AG04450 (cell line): Measurements from ENCODE around the gene EMC9. TPM values are rescaled to one million over a fixed set of nuclear protein-coding genes. Genes with fewer than 3 reads are reported as not detected.

Experiments used
- CTCF ChIA-PET: fragments of 300-600, 350-600 bp; formaldehyde crosslinking; extraction: SDS; loops from one replicate; lab custom pipeline; 2022; ENCODE audit warnings: antibody characterized with exemption, inconsistent platforms; lab: Charles Lee
- POLR2A ChIA-PET: fragments of 350-600 bp; formaldehyde crosslinking; extraction: SDS; loops from one replicate; lab custom pipeline; 2021; ENCODE audit warnings: antibody characterized with exemption, inconsistent platforms; lab: Yijun Ruan, JAX
- DNase-seq: peaks from one replicate; pipeline ENCODE4 v3.0.0-alpha.2; 2011; ENCODE audit warnings: low read depth, low spot score
- H3K27ac ChIP-seq: one replicate; pipeline ENCODE4 v1.5.1; 2012; ENCODE audit warnings: low read depth, low read length, control low read depth
- H3K27me3 ChIP-seq: one replicate; pipeline ENCODE4 v1.6.0; 2012; ENCODE audit warnings: low read length; ENCODE audit not compliant: control insufficient read depth, insufficient read depth
- H3K4me3 ChIP-seq: 2 replicates; pipeline ENCODE4 v1.5.1; 2011; ENCODE audit warnings: mild to moderate bottlenecking, low read depth, low read length, control low read depth
- H3K9me3 ChIP-seq: 2 replicates; pipeline ENCODE4 v1.5.1; 2012; ENCODE audit warnings: low read length; ENCODE audit not compliant: control insufficient read depth, insufficient read depth
- polyA plus RNA-seq: library from polyadenylated mRNA; depleted of rRNA; stranded (reverse); fragments of >200 nt; gene quantifications from 2 replicates; pipeline ENCODE4 v1.2.3, GENCODE V29; 2011
- TF ChIP-seq, protein P1 (sequence below): IDR thresholded peaks from 2 replicates; pipeline ENCODE4 v1.5.1; 2011; ENCODE audit warnings: low read depth, low read length, control low read depth, inconsistent platforms

The EMC9 gene
- polyA plus RNA-seq, 1 experiment, result 4.4 TPM

DNA sequence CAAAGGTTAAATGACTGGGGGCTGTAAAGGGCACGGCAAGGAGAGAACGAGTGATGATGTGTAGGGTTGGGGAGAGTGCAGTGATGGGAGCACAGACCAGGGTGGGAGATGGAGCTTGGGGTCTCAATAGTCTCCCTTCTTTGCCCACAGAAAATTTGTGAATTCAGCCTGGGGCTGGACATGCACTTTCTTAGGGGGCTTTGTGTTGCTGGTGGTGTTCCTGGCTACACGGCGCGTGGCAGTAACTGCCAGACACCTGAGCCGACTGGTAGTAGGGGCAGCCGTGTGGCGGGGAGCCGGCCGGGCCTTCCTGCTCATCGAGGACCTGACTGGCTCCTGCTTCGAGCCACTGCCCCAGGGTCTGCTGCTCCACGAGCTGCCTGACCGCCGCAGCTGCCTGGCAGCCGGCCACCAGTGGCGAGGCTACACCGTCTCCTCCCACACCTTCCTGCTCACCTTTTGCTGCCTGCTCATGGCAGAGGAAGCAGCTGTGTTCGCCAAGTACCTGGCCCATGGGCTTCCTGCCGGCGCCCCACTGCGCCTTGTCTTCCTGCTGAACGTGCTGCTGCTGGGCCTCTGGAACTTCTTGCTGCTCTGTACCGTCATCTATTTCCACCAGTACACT, 9.2 kb downstream of the EMC9 start:
- H3K9me3 ChIP-seq, result no peaks in the 10 kb centered on the region
- no peak for DNase-seq
- no peak overlapping the region for H3K27ac ChIP-seq
- no peak overlapping the region for H3K4me3 ChIP-seq
- TF ChIP-seq, protein P1, sequence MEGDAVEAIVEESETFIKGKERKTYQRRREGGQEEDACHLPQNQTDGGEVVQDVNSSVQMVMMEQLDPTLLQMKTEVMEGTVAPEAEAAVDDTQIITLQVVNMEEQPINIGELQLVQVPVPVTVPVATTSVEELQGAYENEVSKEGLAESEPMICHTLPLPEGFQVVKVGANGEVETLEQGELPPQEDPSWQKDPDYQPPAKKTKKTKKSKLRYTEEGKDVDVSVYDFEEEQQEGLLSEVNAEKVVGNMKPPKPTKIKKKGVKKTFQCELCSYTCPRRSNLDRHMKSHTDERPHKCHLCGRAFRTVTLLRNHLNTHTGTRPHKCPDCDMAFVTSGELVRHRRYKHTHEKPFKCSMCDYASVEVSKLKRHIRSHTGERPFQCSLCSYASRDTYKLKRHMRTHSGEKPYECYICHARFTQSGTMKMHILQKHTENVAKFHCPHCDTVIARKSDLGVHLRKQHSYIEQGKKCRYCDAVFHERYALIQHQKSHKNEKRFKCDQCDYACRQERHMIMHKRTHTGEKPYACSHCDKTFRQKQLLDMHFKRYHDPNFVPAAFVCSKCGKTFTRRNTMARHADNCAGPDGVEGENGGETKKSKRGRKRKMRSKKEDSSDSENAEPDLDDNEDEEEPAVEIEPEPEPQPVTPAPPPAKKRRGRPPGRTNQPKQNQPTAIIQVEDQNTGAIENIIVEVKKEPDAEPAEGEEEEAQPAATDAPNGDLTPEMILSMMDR, result no peak
- POLR2A ChIA-PET, result no interaction called here
- no peaks in the 10 kb centered on the region for H3K27me3 ChIP-seq
- CTCF ChIA-PET, result no interaction called here

DNA sequence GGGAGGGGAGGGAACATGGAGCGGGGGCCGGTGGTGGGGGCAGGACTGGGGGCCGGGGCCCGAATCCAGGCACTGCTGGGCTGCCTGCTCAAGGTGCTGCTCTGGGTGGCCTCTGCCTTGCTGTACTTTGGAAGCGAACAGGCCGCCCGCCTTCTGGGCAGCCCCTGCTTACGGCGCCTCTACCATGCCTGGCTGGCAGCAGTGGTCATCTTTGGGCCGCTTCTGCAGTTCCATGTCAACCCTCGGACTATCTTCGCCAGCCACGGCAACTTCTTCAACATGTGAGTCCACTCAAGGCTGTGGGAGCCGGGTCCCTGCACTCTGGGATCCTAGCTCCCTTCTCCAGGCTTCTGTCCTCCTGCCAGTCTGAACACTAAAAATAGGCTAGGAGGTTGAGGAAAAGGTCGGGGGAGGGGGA, 9.8 kb downstream of the EMC9 start:
- TF ChIP-seq, protein P1, result no peak
- H3K9me3 ChIP-seq, result no peaks in the 10 kb centered on the region
- H3K4me3 ChIP-seq, result no peak overlapping the region
- H3K27ac ChIP-seq, result no peak overlapping the region
- DNase-seq, result no peak
- ChIA-PET CTCF (no interaction called here), POLR2A (no interaction called here)
- no peaks in the 10 kb centered on the region for H3K27me3 ChIP-seq

DNA sequence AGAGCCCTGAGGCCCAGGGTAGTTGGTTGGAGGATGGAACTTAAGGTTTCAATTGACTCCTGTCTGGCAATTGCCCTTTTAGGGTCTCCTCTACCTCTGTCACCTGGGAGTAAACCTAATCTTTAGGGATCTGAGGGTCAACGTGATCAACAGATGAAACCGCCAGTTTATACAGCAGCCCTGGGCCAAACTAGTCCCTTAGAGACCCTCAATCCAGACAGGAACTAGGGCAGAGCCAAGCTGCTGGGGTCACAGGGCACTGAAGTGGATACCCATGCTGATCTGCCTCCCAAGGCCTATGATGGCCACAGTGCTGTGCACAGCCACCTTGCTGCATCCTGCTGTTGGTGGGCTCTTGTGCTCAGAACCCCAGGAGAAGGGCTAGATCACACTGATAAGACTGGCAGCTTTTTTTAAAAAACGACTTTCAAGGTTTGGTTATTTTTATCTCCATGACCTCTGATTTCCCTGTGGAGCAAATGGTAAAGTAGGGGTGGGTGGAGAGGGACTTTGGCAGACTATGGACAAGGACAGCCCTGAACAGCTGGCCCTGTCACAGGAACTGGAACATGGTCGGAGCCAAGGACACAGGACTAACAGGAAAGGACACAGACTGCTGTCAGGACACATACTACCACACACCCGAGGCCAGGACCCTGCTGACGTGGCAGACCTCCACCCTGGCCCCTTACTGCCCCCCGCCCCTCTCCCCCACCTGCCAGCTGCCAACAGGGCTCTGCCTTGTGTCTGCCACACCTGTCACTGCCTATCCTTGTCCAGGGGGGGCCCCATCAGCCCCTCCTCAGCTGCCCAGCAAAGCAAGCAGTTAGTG, 10.5 kb downstream of the EMC9 start:
- H3K9me3 ChIP-seq, result no peaks in the 10 kb centered on the region
- ChIA-PET CTCF (no interaction called here), POLR2A (no interaction called here)
- DNase-seq, result no peak
- no peak overlapping the region for H3K4me3 ChIP-seq
- TF ChIP-seq, protein P1, result no peak
- H3K27ac ChIP-seq, result no peak overlapping the region
- H3K27me3 ChIP-seq, result no peaks in the 10 kb centered on the region

DNA sequence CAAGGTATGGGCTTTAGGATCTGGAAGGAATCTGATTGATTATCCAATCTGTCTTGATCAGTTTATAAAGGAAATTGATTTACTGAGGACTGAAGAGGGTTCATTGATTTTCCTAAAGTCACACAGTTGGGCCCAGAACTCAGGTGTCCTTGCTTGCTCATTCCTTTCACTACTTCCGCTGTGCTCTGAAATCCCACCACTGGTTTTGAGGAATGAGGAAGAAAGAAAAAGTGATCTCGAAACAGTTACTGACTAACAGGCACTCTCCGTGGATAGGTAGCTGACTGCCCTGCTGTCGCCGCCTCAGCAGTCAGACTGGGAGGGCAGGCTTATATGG, 11.0 kb downstream of the EMC9 start, which contains the start of gene FITM1:
TSS of gene FITM1 (plus strand) at position 280 of the 337 bp plus-strand sequence. CDS start 905 bp downstream, outside the sequence.
- ChIA-PET POLR2A (no interaction called here), CTCF (no interaction called here)
- H3K27ac ChIP-seq, result no peak within 1 kb of the TSS

More for the DNA sequence above, 11.0 kb downstream of the EMC9 start, which contains the start of gene FITM1:
- H3K27me3 ChIP-seq, result no peaks in the 10 kb centered on the region
- no peaks in the 10 kb centered on the region for H3K9me3 ChIP-seq
- DNase-seq, result no peak
- TF ChIP-seq, protein P1, result no peak
- no peak within 1 kb of the TSS for H3K4me3 ChIP-seq
